Globus pallidus (tissue), 1 donor: ENCODE measurements around the gene TOGARAM1.
A peak's percentile ranks its signal among the peaks of the same experiment; 100 is the strongest.

Source experiments
- DNase-seq: peaks from one replicate; pipeline ENCODE4 v3.0.0-alpha.2; 2015; ENCODE audit warnings: low spot score

The TOGARAM1 gene, protein sequence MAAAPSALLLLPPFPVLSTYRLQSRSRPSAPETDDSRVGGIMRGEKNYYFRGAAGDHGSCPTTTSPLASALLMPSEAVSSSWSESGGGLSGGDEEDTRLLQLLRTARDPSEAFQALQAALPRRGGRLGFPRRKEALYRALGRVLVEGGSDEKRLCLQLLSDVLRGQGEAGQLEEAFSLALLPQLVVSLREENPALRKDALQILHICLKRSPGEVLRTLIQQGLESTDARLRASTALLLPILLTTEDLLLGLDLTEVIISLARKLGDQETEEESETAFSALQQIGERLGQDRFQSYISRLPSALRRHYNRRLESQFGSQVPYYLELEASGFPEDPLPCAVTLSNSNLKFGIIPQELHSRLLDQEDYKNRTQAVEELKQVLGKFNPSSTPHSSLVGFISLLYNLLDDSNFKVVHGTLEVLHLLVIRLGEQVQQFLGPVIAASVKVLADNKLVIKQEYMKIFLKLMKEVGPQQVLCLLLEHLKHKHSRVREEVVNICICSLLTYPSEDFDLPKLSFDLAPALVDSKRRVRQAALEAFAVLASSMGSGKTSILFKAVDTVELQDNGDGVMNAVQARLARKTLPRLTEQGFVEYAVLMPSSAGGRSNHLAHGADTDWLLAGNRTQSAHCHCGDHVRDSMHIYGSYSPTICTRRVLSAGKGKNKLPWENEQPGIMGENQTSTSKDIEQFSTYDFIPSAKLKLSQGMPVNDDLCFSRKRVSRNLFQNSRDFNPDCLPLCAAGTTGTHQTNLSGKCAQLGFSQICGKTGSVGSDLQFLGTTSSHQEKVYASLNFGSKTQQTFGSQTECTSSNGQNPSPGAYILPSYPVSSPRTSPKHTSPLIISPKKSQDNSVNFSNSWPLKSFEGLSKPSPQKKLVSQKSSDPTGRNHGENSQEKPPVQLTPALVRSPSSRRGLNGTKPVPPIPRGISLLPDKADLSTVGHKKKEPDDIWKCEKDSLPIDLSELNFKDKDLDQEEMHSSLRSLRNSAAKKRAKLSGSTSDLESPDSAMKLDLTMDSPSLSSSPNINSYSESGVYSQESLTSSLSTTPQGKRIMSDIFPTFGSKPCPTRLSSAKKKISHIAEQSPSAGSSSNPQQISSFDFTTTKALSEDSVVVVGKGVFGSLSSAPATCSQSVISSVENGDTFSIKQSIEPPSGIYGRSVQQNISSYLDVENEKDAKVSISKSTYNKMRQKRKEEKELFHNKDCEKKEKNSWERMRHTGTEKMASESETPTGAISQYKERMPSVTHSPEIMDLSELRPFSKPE (N-terminal part only)

DNA sequence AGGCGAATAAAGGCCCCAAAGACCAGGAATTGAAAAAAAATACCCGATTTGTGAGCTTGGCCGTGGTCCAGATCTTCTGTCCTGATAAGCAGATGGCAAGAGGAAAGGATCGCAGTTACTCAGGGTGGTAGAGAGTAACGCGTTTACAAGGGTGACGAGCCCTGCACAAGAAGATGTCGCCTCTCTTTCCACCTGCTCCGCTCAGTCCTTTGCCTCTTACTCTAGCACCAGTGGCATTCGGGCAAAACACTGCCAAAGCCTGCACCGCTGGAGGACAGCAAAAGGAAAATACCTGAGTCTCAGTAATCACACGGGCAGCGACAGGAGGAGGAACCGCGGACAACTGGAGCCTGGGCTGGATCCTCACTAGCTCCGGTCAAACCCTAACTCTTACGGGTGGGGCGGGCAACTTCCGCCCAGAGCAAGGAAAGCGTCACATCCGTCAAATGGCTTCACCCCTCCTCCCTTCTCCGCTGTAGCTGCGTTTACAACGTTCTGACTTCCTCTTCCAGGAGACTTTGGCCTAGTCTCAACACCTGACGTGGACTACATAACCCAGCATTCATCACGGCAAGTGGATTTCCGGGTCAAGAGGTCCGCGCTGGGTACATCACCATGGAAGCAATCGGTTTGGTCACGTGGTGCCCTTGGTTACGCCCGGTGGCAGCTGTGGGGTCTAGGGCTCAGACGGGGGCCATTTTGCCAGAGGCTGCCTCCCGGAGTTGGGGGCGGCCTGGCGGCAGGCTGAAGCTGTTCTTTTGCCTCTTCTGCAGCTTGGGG is at the start of gene TOGARAM1, which contains the start of gene KLHL28:
TSS of gene TOGARAM1 (plus strand) at position 637 of the 780 bp plus-strand sequence. CDS start 232 bp downstream, outside the sequence.
TSS of gene KLHL28 (minus strand) at position 394 of the 780 bp plus-strand sequence. CDS start 16,019 bp downstream, outside the sequence.
- DNase-seq: peak; percentile 100

DNA sequence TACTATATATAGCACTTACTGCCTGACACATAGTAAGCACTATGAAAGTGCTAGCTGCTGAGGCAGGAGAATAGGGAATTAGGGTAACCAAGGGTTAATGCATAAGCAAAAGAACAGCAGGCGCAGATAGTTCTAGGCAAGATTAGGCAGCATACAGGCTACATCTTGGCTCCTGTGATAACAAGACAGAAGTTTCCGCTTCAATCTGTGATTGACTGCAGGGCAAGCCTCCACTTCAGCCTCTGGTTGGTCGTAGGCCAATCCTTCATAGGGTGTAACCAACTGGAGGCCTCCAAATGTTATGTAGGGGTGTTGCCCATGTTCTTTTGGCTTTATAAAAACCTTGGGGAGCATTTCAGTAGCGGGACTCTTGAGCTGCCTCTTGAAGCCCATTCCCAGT is 47.1 kb upstream of the TOGARAM1 start:
- no peak for DNase-seq

DNA sequence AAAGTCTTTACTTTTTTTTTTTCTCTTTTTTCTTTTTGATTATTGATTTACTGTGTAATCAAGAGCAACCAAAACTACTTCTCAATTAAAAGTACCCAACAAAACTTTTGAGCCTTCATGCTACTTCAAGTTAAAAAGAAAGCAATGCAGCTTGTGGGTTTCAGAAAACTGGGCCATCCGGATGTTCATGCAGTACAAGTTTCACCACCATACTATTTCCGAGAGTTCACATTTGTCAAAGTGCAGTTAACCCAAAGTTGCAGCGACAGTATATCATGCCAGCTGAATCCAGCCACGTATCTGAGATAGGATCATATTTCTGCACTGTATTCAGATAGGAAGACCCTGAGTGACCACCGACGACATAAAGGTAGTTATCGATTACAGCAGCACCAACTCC is 33.2 kb upstream of the TOGARAM1 start:
- no peak for DNase-seq

DNA sequence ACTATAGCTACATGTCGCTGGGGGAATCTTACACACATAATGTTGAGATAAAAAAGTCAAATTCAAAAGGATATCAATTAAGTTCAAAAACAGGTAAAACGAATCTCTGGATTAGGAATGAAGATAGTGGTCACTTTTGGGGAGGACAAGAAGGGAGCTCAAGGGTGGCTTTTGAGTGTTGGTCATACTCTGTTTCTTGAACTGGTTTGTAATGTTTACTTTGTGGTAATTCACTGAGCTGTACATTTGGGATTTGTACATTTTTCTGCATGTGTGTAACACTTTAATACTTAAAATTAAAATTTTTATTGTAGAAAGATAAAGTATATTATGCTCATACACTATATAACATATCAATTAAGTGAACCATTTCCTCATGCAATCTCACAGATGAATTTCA is 26.8 kb upstream of the TOGARAM1 start:
- DNase-seq: no peak

DNA sequence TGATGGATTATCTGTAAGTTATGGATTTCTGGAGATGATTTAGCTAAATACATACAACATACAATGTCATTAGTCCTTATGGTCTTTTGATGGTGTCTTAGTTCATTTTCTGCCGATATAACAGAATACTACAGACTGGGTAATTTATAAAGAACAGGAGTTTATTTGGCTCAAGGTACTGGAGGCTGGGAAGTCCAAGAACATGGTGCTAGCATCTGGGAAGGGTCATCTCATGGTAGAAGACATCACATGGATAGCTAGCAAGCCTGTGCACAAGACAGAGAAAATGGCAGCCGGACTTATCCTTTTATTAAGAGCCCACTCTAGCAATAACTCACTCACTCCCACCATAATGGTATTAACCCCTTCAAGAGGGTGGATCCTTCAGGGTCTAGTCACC is 24.4 kb upstream of the TOGARAM1 start:
- DNase-seq: no peak

DNA sequence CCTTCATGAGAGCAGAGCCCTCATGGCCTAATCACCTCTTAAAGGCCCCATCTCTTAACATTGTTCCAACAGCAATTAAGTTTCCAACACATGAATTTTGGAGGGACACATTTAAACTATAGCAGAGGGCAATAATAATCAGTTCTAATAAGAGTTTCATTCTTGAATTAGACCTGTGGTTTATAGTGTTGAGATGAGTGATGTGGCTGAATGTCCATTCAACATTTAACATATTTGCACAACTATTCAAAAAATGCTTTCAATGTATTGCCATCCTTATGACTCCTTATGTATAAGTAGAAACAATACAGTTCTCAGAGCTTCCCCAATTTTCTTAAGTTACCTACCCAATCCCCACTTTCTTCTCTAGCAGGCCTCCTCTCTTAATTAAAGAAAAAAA is 21.8 kb upstream of the TOGARAM1 start:
- no peak for DNase-seq

DNA sequence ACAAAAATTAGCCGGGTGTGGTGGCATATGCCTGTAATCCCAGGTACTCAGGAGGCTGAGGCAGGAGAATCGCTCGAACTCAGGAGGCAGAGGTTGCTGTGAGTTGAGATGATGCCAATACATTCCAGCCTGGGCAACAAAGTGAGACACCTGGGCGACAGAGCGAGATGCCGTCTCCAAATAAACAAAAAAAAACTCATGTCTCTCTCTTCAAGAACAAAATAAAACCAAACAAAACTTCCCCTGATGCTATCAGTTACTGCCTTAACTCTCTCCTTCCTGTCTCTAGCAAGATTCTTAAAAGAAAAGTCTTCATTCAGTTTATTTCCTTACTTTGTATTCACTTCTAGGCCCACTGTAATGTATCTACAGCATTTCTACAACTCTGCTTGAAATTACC is 21.0 kb upstream of the TOGARAM1 start:
- no peak for DNase-seq

DNA sequence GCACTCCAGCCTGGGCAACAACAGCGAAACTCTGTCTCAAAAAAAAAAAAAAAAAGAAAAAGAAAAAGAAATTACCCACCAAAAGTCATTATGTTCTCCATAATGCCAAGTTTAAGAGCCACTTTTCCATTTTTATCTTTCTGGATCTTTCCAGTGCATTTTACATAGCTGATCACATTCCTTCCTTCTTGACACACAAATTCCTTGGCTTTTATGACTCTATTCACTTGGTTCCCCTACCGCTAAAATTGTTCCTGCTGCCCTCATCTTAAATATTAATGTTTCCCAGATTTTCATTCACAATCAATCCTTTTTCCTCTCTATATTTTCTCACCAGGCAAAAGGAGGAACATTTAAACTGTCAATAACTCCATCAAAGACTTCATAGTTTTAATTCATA is 20.4 kb upstream of the TOGARAM1 start:
- DNase-seq: no peak

DNA sequence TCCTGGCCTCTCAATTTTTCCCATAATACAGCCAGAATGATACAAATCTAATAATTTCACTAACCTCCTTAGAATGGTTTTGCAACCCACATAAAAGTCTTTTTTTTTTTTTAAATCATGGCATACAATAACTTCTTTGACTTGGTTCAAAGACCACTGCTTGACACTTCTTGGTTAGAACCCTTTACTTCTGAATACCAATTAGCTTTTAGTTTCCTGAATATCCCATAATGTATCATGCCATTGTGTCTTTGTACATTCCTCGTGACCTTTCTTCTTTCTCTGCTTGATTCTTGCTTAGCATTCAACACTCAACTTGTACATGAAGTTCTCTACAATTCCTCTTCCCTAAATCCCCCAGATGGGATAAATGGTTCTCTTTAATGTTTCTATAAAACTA is 19.6 kb upstream of the TOGARAM1 start:
- DNase-seq: no peak

DNA sequence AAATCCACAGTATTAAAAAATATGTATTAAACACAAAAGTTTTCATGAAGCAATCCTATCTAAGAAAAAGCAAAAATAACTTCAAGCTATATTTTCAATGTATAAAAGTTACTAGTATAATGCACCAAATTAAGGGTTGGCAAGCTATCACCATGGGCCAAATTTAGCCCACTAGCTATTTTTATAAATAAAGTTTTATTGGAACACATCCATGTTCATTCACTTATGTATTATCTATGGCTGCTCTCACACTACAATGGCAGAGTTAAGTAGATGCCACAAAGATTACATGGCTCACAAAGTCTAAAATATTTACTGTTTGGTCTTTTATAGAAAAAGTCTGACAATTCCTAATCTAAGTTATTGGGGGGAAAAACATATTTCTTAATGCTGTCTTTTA is 17.9 kb upstream of the TOGARAM1 start:
- DNase-seq: no peak

DNA sequence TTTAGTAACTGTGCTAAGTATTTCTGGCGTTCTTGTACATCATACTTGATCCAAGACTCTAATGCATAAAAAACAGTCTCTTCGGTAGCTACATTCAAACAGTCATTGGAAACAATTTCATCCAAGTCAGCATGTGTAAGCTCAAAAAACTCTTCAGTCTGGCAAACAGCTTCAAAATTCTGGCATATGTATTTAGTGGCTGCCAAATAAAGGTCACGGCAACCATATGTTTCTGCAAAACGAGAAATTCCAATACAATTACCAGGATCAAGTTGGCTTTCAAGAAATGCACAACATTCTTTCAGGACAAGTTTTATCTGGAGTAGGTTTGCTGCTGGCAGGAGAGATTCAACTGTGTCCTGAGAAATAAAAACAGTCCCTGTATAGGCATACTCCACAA is 16.7 kb upstream of the TOGARAM1 start:
- no peak for DNase-seq

DNA sequence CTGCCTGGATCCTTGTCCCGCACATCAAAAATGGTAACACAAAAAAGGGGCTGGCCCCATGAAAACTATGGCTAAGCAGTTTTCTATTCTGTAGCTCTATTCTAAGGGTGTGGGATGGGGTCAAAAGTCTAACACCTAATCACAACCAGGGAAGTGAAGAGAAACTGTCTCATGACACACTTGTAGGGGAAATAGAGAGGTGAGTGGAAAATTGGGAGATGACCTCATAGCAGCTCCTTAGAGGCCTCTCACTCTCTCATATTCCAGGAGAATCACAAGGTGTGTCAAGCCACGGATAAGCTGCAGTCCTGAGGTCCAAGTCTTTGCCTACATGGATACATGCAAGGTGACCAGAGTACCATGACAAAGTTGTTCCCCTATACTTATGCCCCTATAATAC is 10.9 kb upstream of the TOGARAM1 start:
- no peak for DNase-seq

DNA sequence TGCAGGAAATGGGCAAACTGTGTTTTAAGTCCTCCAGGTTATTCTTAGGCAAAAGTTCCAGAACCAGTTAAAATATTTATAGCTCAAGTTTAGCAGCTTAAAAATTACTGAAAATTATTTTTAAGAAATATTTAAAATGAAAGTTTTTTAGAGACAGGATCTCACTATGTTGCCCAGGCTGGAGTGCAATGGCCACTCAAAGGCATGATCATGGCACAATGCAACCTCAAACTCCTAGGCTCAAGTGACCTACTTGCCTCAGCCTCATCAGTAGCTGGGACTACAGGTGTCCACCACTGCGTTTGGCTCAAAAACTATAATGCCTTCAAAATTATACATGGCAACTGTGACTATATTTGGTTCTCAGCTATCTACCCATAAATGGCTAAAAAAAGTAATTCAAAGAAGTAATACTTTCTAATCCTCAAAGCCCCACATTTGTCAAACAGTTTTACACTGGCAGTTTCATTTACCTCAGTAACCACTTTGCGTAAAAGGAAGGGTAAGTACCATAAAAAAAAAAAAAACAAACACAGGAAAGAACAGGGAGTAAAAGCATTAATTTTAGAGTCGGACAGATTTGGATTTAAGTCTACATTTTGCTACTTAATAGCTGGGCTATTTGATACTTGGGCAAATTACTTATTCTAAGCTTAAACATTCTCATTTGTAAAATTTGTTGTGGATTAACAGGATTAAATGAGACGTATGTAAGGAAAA is 9.4 kb upstream of the TOGARAM1 start:
- DNase-seq: no peak

DNA sequence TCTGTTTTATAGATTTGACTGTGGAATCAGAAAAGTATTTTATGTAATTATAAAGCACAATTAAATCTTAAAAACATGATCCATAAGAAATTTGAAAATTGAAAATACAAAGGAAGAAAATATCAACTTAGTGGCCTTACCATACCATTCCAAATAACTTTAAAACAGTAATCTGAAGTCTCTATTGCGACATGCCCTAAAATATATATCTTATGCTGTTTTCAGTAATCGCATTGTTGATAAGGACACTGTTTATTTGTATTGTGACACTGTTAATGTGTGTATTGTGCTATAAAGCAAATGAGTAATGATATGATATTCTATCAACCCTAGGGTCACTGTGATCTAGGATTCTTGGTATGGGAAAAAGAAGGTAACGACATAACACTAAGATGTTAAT is 7.2 kb upstream of the TOGARAM1 start:
- no peak for DNase-seq

DNA sequence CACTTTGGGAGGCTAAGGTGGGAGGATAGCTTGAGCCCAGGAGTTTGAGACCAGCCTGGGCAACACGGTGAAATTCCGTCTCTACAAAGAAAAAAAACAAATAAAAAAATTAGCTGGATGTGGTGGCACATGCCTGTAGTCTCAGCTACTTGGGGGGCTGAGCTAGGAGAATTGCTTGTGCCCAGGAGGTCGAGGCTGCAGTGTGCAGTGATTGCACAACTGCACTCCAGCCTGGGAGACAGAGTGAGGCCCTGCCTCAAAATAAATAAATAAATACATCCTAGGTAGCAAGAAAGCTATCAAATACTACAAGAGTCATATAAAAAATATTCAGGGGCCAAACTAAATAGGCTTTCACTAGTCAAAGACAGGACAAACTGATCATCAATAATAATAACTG is 6.5 kb upstream of the TOGARAM1 start:
- no peak for DNase-seq

DNA sequence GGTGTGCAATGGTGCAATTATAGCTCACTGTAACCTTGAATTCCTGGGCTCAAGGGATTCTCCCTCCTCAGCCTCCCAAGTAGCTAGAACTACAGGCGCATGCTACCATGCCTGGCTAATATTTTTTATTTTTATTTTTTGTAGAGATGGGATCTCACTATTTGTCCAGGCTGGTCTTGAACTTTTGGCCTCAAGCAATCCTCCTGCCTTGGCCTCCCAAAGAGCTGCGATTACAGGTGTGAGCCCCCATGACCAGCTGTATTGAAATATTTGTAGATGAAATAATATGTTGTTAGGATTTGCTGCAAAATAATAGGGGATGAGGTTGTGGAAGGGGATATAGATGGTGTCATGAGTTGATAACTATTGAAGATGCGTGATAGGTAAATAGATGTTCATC is 5.1 kb upstream of the TOGARAM1 start:
- DNase-seq: no peak

DNA sequence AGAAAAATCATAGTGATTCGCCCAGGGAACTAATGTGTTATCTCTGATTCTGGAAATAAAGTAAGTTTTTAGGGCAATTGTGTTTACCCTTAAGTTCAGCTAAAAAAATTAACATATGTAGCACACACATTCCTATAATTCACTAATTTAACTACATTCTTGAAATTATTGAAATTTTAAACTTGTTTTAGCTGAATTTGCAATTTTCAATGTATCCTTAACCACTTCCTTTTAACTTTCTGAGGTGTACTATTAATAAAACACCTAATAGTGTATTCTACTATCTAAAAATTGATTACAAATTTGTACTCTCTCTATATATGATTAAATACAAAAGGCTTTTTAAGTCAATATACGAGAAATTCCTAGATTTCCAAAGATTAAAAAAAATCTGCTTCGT is 2.5 kb upstream of the TOGARAM1 start:
- DNase-seq: no peak

DNA sequence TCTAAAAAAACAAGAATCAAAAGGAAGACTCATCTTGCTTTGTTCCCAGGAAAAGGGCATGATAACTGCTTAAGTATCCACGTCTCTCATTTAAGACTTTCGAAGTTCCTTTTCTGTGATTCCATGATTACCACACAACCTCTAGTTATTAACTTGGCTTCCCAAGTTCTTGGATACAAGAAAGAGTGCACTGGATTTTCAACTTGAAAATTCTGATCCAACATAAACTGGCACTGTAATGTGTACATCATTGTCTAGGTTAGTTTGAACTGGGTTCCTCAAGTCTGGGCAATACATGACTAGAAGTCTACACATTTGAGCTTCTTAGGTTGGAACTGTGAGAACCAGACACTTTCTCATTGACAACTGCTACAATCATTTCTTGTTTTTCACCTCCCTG is 1.8 kb upstream of the TOGARAM1 start:
- no peak for DNase-seq

DNA sequence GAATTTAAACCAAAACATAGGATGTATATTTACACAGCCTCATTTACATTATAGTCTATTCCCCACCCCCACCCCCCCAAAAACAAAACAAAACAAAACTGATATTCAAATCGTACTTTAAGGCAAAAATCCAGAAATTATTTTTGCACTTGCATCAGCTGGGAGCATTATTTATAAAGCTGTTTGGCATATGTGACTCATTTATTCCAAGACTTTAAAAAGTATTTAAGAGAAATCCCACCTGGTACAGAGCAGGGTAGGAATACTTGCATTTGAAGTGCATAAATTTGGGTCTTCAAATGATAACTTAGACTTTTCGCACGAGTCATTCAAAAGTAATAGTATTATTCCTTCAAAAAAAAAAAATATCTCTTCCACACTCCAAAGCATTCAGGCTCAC is 1.3 kb upstream of the TOGARAM1 start:
- DNase-seq: no peak

DNA sequence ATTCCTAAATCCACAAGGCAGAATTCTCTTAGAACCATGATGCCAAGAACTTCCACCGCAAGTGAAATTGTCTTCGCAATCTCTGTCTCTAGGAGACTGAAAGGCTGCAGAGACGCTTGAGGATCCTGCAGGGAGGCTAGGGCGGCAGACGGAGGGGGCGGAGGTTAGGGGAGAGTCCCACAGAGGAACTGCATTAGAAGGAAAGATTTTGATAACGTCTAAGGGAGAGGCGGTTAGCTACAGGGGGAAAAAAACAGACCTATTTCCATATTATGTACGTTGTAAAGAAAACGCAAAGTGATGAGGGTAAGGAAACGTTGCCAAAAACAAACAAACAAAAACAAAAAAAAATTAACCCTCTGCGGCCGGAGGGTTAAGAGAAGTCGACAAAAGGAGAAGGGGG is 838 bp upstream of the TOGARAM1 start:
- peak; percentile 45 for DNase-seq
